Naive thymus-derived CD8-positive, alpha-beta T cell (primary cell): Measurements from ENCODE around the gene MKX. TPM values are rescaled to one million over a fixed set of nuclear protein-coding genes. Genes with fewer than 3 reads are reported as not detected.

ENCODE experiments used
- ATAC-seq, 2 donors: fragments of 150-1000 bp; cut with Tn5 transposase in 1 of 2; sonication (Bioruptor Pico), chemical (Tn5 transposase) in 1 of 2; 1 replicate in 1 of 2; 2 replicates in 1 of 2; pipeline ENCODE4 v1.10.0; 2021; ENCODE audit warnings: mild to moderate bottlenecking in 2 of 2, moderate library complexity in 2 of 2
- POLR2A ChIA-PET: fragments of 350-600 bp; sonication (Branson Sonifier 250); formaldehyde crosslinking; loops from one replicate; lab custom pipeline; 2021; ENCODE audit warnings: antibody characterized with exemption; lab: Charles Lee
- DNase-seq, 10 donors: peaks; one replicate each; pipeline versions ENCODE4 v3.0.0 to v3.0.0-alpha.2; 2020 to 2022
- H3K27ac Mint-ChIP-seq, 10 donors: one replicate each; pipeline ENCODE4 v1.8.0; 2020 to 2022; ENCODE audit warnings: mild to moderate bottlenecking in 10 of 10, mixed read lengths in 10 of 10, moderate library complexity in 4 of 10, inconsistent platforms in 1 of 10
- H3K27me3 Mint-ChIP-seq, 5 donors: one replicate each; pipeline ENCODE4 v1.8.0; 2021 to 2022; ENCODE audit warnings: mixed read lengths in 5 of 5
- H3K36me3 Mint-ChIP-seq, 3 donors: one replicate each; pipeline ENCODE4 v1.8.0; 2020 to 2022; ENCODE audit warnings: mixed read lengths in 3 of 3, mild to moderate bottlenecking in 2 of 3, inconsistent platforms in 1 of 3
- H3K4me1 Mint-ChIP-seq, 4 donors: one replicate each; pipeline ENCODE4 v1.8.0; 2021 to 2022; ENCODE audit warnings: mixed read lengths in 4 of 4
- H3K4me3 Mint-ChIP-seq, 10 donors: one replicate each; pipeline ENCODE4 v1.8.0; 2020 to 2022; ENCODE audit warnings: mild to moderate bottlenecking in 10 of 10, mixed read lengths in 10 of 10, moderate library complexity in 6 of 10, inconsistent platforms in 1 of 10
- H3K9me3 Mint-ChIP-seq, 9 donors: one replicate each; pipeline ENCODE4 v1.8.0; 2020 to 2022; ENCODE audit warnings: mixed read lengths in 9 of 9, mild to moderate bottlenecking in 3 of 9, inconsistent platforms in 1 of 9, moderate library complexity in 1 of 9
- polyA plus RNA-seq, 3 donors: library from polyadenylated mRNA; unstranded; fragments of 300-500 nt; fragmentation: Illumina TruSeq; gene quantifications; one replicate each; pipeline ENCODE4 v1.2.3, GENCODE V29; 2021
- total RNA-seq, 8 experiments: library from RNA in 2 of 8; stranded (reverse) in 2 of 8; gene quantifications; one replicate each; pipeline ENCODE4 v1.2.3 and lab custom pipeline; 2021 to 2026

Gene MKX
- total and polyA plus RNA-seq, 5 experiments from 2014 or later = not detected

- H3K36me3 Mint-ChIP-seq = no peaks in the 10 kb centered on the region
- peaks cover 10 to 33% (median 18%) of the 10 kb centered on the region in 5 donors for H3K27me3 Mint-ChIP-seq
- ATAC-seq (no peak), DNase-seq (no peak)
- POLR2A ChIA-PET = no interaction called here
- no peaks in the 10 kb centered on the region for H3K4me1 Mint-ChIP-seq
- no peaks in the 10 kb centered on the region for H3K9me3 Mint-ChIP-seq
- no peak overlapping the region for H3K4me3 Mint-ChIP-seq
- no peak overlapping the region for H3K27ac Mint-ChIP-seq
These were observed 15.6 kb downstream of the MKX start for GRCh38 chr10:27730041-27730440.

GRCh38 chr10:27728338-27728737, 17.3 kb downstream of the MKX start:
- ATAC-seq = no peak
- H3K4me1 Mint-ChIP-seq = no peaks in the 10 kb centered on the region
- H3K9me3 Mint-ChIP-seq = no peaks in the 10 kb centered on the region
- POLR2A ChIA-PET = no interaction called here
- peaks cover 11 to 33% (median 16%) of the 10 kb centered on the region in 5 donors for H3K27me3 Mint-ChIP-seq
- H3K36me3 Mint-ChIP-seq = no peaks in the 10 kb centered on the region
- no peak overlapping the region for H3K27ac Mint-ChIP-seq
- no peak overlapping the region for H3K4me3 Mint-ChIP-seq
- no peak for DNase-seq

GRCh38 chr10:27724287-27724686, 21.3 kb downstream of the MKX start:
- no peak for ATAC-seq
- no peak overlapping the region for H3K4me3 Mint-ChIP-seq

GRCh38 chr10:27723436-27723835, 22.2 kb downstream of the MKX start:
- DNase-seq = no peak
- Mint-ChIP-seq H3K36me3 (no peaks in the 10 kb centered on the region), H3K27ac (no peak overlapping the region), H3K27me3 (peaks cover 9 to 45% (median 21%) of the 10 kb centered on the region in 5 donors), H3K4me3 (no peak overlapping the region), H3K4me1 (no peaks in the 10 kb centered on the region), H3K9me3 (peaks cover 0 to 2% (median 0%) of the 10 kb centered on the region in 9 donors)
- POLR2A ChIA-PET = interaction anchor here (0.5 kb wide), 1 partner anchor 276 kb away, joined by 3 read pairs; no protein-coding TSS in a partner anchor
- no peak for ATAC-seq

More at GRCh38 chr10:27724287-27724686, 21.3 kb downstream of the MKX start:
- Mint-ChIP-seq H3K9me3 (peaks cover 0 to 2% (median 0%) of the 10 kb centered on the region in 9 donors), H3K4me1 (no peaks in the 10 kb centered on the region), H3K27ac (no peak overlapping the region), H3K27me3 (peaks cover 7 to 46% (median 20%) of the 10 kb centered on the region in 5 donors), H3K36me3 (no peaks in the 10 kb centered on the region)
- DNase-seq = no peak
- POLR2A ChIA-PET = no interaction called here

- H3K4me1 Mint-ChIP-seq = no peaks in the 10 kb centered on the region
- H3K27ac Mint-ChIP-seq = no peak overlapping the region
- DNase-seq = no peak
- H3K36me3 Mint-ChIP-seq = no peaks in the 10 kb centered on the region
- H3K27me3 Mint-ChIP-seq = peaks cover 21 to 70% (median 26%) of the 10 kb centered on the region in 5 donors
- no peak overlapping the region for H3K4me3 Mint-ChIP-seq
- no peak for ATAC-seq
- POLR2A ChIA-PET = no interaction called here
- peaks cover 0 to 2% (median 0%) of the 10 kb centered on the region in 9 donors for H3K9me3 Mint-ChIP-seq
These were observed 25.1 kb downstream of the MKX start for GRCh38 chr10:27720529-27720928.

GRCh38 chr10:27719052-27719451, 26.6 kb downstream of the MKX start:
- no peak overlapping the region for H3K27ac Mint-ChIP-seq
- ATAC-seq (no peak), DNase-seq (no peak)
- H3K27me3 Mint-ChIP-seq = peaks cover 23 to 66% (median 27%) of the 10 kb centered on the region in 5 donors
- POLR2A ChIA-PET = no interaction called here
- H3K4me3 Mint-ChIP-seq = no peak overlapping the region
- H3K9me3 Mint-ChIP-seq = peaks cover 0 to 2% (median 0%) of the 10 kb centered on the region in 9 donors
- H3K36me3 Mint-ChIP-seq = no peaks in the 10 kb centered on the region
- no peaks in the 10 kb centered on the region for H3K4me1 Mint-ChIP-seq

- Mint-ChIP-seq H3K27ac (no peak overlapping the region), H3K27me3 (peaks cover 24 to 72% (median 26%) of the 10 kb centered on the region in 5 donors)
- ATAC-seq = no peak
These were observed 27.8 kb downstream of the MKX start for GRCh38 chr10:27717861-27718260.

GRCh38 chr10:27717224-27717623, 28.4 kb downstream of the MKX start:
- Mint-ChIP-seq H3K27ac (no peak overlapping the region), H3K9me3 (peaks cover 0 to 2% (median 0%) of the 10 kb centered on the region in 9 donors), H3K4me1 (peaks cover 0 to under 1% (median 0%) of the 10 kb centered on the region in 4 donors), H3K36me3 (no peaks in the 10 kb centered on the region), H3K27me3 (peaks cover 24 to 78% (median 27%) of the 10 kb centered on the region in 5 donors), H3K4me3 (no peak overlapping the region)
- DNase-seq = no peak
- ATAC-seq = no peak
- POLR2A ChIA-PET = no interaction called here

More at GRCh38 chr10:27717861-27718260, 27.8 kb downstream of the MKX start:
- Mint-ChIP-seq H3K4me3 (no peak overlapping the region), H3K4me1 (no peaks in the 10 kb centered on the region), H3K9me3 (peaks cover 0 to 2% (median 0%) of the 10 kb centered on the region in 9 donors), H3K36me3 (no peaks in the 10 kb centered on the region)
- POLR2A ChIA-PET = no interaction called here
- no peak for DNase-seq

- Mint-ChIP-seq H3K9me3 (peaks cover 0 to under 1% (median 0%) of the 10 kb centered on the region in 9 donors), H3K4me3 (no peak overlapping the region), H3K27me3 (peaks cover 21 to 77% (median 28%) of the 10 kb centered on the region in 5 donors), H3K36me3 (no peaks in the 10 kb centered on the region), H3K27ac (no peak overlapping the region), H3K4me1 (peaks cover 0 to 2% (median 0%) of the 10 kb centered on the region in 4 donors)
- POLR2A ChIA-PET = interaction anchor here (0.7 kb wide), 1 partner anchor 468 kb away, joined by 4 read pairs; no protein-coding TSS in a partner anchor
- no peak for ATAC-seq
- no peak for DNase-seq
These were observed 29.1 kb downstream of the MKX start for GRCh38 chr10:27716521-27716920.

- ATAC-seq (no peak), DNase-seq (no peak)
- peaks cover 0 to 2% (median 0%) of the 10 kb centered on the region in 4 donors for H3K4me1 Mint-ChIP-seq
- POLR2A ChIA-PET = interaction anchor here (0.7 kb wide), 1 partner anchor 469 kb away, joined by 4 read pairs; no protein-coding TSS in a partner anchor
- H3K4me3 Mint-ChIP-seq = no peak overlapping the region
- peaks cover 15 to 68% (median 28%) of the 10 kb centered on the region in 5 donors for H3K27me3 Mint-ChIP-seq
- H3K36me3 Mint-ChIP-seq = no peaks in the 10 kb centered on the region
- H3K27ac Mint-ChIP-seq = no peak overlapping the region
- no peaks in the 10 kb centered on the region for H3K9me3 Mint-ChIP-seq
These were observed 30.1 kb downstream of the MKX start for GRCh38 chr10:27715505-27715904.

- Mint-ChIP-seq H3K36me3 (no peaks in the 10 kb centered on the region), H3K4me3 (no peak overlapping the region), H3K9me3 (no peaks in the 10 kb centered on the region), H3K4me1 (peaks cover 0 to 8% (median under 1%) of the 10 kb centered on the region in 4 donors), H3K27ac (no peak overlapping the region), H3K27me3 (peaks cover 15 to 57% (median 26%) of the 10 kb centered on the region in 5 donors)
- DNase-seq (no peak), ATAC-seq (no peak)
- POLR2A ChIA-PET = no interaction called here
These were observed 31.3 kb downstream of the MKX start for GRCh38 chr10:27714349-27714748.

GRCh38 chr10:27713941-27714340, 31.7 kb downstream of the MKX start:
- Mint-ChIP-seq H3K4me1 (peaks cover 0 to 11% (median under 1%) of the 10 kb centered on the region in 4 donors), H3K4me3 (no peak overlapping the region), H3K27ac (no peak overlapping the region), H3K27me3 (peaks cover 12 to 53% (median 22%) of the 10 kb centered on the region in 5 donors), H3K36me3 (no peaks in the 10 kb centered on the region), H3K9me3 (no peaks in the 10 kb centered on the region)
- POLR2A ChIA-PET = no interaction called here
- DNase-seq (no peak), ATAC-seq (no peak)

- Mint-ChIP-seq H3K27me3 (peaks cover 0 to 18% (median 7%) of the 10 kb centered on the region in 5 donors), H3K4me1 (peaks cover 0 to 11% (median under 1%) of the 10 kb centered on the region in 4 donors), H3K4me3 (no peak overlapping the region), H3K9me3 (no peaks in the 10 kb centered on the region), H3K36me3 (no peaks in the 10 kb centered on the region), H3K27ac (no peak overlapping the region)
- ATAC-seq = no peak
- no peak for DNase-seq
- POLR2A ChIA-PET = no interaction called here
These were observed 35.6 kb downstream of the MKX start for GRCh38 chr10:27710014-27710413.
